CD4-positive, alpha-beta T cell treated with Interleukin-15 for 1 hour (primary cell): ENCODE measurements around the gene AGBL3.
A peak's percentile ranks its signal among the peaks of the same experiment; 100 is the strongest.

Experiments
- DNase-seq: peaks from one replicate; pipeline ENCODE4 v3.0.0-alpha.2; 2020

Gene AGBL3

DNA sequence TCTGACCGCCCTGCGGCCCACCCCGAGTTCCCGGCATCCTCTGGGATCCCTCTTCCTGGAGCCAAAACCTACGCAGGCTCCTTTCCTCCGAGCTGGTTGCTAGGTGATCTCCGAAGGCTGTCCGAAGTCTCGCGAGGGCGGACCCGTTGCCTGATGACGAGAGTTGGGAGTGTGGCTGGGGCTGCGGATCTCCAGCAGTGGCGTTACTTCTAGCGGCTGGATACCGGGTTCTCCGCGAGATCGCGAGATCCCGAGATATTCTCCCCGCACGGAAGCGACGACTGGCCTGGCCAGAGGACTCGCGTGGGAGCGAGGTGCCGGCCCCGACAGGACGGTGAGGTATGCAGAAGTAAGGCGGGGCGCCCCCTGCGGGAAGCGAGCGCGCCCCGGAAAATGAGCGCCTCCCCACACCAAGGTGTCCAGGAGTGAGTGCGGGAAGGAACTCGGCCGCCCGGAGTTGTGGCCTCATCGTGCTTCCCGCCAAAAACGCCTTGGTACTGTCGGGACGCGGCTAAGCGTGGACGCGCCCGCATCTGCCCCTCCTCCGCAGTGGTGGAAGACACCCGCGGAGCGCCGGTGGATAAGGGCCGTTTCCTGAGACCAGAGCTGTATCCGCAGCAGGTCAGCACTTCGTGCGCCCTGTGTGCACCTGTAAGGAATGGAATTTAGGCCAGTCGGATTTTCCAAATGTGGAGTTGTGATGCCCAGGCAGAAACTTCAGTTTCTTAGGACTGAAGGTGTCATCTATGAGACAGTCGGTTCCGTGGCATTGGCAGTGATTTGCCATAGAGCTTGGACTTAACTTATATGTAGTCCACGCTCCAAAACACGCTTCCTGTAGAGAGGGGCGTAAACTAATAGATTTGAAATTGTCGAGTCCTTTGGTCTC, at the start of gene AGBL3:
AGBL3 (plus strand) TSS at position 146 of the 889 bp plus-strand sequence. CDS start 1,426 bp downstream, outside the sequence.
- peak; percentile 90 for DNase-seq

- no peak for DNase-seq
Measured at GRCh38 chr7:134936893-134937510, 49.3 kb upstream of the AGBL3 start.

GRCh38 chr7:134938141-134938540, 48.2 kb upstream of the AGBL3 start:
- DNase-seq: no peak

GRCh38 chr7:134939136-134939535, 47.2 kb upstream of the AGBL3 start:
- no peak for DNase-seq

DNA sequence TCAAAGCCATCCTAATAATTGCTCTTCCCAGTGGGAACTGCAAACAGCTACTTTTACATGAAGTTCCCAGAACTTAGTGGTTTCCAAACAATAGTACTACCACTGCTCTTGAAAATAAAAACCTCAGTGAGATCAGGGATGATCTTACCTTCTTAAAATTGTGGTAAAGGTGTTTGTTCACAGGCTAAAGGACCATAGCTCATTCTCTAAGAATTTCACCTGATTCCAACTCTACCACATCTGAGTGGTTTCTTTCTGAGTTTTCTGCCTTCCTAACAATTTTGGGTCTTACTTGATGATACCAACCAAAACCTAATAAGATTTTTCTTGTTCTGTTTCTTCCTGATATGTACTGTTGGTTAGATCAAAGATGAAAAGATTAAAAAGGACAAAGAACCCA, 45.6 kb upstream of the AGBL3 start:
- DNase-seq: no peak

DNA sequence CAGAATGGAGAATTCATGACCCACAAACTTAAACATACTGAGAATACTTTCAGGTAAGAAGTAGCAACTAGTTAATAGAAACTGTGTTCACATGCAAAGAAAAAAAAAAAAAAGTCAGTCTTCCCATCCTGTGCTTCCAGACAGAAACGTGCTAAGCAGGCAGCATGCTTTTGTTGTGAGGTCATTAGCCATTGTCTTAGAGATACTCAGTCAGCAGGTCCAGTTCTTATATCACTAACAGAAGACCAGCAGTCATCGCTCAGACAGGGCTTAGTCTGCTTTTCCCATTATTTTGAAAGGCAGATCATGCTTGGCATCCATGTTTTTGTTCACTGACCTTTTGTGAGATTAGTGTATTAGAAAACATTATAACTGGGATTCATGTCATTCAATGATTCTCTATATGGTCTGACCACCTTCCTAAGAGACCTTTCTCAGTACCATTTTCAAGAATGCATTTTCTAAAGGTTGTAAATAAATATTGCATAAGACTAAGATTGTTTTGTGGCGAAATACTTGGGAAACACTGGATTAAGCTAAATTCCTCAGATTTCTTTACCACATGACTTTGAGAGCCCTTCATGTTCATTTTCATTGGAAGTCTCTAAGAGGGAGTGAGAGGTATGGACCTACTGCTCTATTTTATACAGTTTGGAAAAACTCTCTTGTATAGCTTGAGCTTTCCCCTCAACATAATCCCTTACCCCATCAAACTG, 45.0 kb upstream of the AGBL3 start:
- no peak for DNase-seq

DNA sequence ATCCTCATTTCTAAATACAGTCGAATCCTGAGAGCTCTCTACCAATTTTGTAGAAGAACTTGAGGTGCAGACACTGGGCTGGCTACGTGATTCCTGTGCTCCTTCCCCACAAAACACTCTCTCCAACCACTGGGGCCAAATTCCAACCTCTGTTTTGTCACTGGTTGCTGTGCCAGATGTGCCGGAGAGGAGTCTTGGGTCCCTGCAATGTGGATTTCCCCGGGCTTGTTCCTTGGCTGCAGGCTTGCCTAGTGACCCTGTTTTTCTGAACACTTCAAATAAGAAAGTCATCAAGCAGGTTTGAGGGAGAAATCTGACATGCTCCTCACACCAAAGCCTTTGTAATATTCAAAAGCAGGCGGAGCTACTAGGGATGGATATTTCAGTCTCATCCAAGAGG, 44.4 kb upstream of the AGBL3 start:
- DNase-seq: no peak

GRCh38 chr7:134942690-134943466, 43.4 kb upstream of the AGBL3 start:
- no peak for DNase-seq

DNA sequence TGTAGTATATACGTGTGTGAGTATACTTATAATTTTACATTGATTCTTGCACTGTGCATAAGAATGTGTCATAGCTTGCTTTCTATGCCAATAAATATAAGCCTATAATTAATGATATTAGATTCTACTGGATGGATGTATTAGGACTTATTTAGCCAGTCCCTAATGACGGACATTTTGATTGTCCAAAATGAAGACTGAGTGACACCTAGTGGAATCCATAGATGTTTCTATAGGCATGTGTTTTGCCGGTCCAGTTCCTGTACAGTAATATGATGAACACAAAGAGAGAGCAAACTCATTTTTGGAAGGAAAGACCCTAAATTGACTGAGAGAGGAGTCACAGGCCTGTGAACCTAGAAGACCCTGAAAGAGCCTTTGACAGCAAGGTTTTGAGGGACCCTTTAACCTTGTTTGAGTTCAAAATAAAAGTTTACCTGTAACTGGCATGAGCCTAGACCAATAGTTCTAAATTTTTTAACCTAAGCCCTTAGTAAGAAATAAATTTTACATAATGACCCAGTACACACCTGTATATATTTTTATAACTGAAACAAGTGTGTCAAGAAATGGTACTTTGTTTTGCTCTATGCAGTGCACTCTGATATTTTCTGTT, 42.4 kb upstream of the AGBL3 start:
- no peak for DNase-seq

GRCh38 chr7:134945691-134946090, 40.6 kb upstream of the AGBL3 start:
- DNase-seq: no peak

DNA sequence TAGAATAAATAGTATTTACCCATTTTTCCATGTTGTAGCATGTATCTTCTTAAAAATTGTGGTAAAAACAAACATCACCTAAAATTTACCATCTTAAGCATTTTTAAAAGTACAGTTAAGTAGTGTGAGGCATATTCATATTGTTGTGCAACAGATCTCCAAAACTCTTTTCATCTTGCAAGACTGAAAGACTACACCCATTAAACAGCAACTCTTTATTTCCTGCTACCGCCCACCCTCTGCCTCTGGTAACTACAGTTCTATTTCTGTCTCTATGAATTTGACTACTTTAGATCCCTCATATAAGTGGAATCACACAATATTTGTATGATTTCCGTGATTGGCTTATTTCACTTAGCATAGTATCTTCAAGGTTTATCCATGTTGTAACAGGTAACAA, 40.0 kb upstream of the AGBL3 start:
- no peak for DNase-seq

- DNase-seq: no peak
Measured at GRCh38 chr7:134947329-134947728, 39.0 kb upstream of the AGBL3 start.

GRCh38 chr7:134947831-134948230, 38.5 kb upstream of the AGBL3 start:
- DNase-seq: no peak

- no peak for DNase-seq
Measured at GRCh38 chr7:134948246-134948645, 38.1 kb upstream of the AGBL3 start.

DNA sequence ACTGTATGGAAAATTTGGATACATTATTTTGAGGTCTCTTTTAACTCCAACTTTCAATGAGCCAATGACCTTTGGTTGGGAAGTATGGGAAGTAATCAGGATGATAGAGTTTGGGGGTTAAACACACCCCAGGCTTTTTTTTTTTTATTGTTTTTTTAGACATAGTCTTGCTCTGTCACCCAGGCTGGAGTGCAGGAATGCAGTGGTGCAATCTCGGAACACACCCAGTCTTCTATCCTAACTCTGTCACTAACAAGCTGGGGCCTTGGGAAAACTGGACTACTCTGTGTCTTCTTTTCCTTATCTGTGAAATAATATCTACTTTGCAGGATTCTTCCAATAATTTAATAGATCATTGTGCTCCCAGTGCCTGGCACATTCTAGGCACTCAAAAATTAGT, 37.6 kb upstream of the AGBL3 start:
- DNase-seq: no peak

DNA sequence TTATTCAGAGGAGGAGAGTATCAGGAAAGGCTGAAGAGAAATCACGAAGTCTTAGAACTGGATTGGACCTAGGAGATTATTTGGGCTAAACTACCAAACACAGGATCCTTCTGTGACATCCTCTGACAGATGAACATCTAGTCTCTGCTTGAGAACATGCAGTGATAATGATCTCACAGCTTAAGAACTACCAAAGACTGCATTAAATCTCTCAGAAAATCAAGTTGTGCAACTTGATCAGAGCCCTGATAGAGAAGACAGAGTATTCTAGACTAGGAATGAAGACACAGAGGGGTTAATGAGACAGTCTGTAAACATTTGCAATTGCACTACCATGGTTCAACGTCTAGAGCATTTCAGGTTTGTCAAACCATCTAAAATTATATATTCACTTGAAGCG, 37.1 kb upstream of the AGBL3 start:
- no peak for DNase-seq

- DNase-seq: no peak
Measured at GRCh38 chr7:134954197-134955082, 31.9 kb upstream of the AGBL3 start.

DNA sequence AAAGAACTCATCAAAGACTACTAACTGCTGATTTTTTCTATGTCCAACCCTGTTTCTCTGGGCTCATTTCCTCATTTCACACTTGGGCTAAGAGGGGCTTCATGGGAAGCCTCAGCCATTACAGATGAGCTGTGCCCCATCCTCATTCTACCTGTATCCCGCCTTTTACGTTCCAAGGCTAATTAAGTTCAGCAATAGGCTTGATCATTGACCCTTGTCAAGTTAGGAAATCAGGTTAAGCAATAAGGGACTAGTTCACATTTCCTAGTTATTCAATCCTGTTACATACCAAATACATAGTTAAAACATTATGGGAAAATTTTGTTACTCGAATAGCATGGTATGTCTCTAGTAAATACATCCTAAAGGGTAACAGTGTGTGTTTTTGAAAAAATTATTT, 29.3 kb upstream of the AGBL3 start:
- DNase-seq: no peak

DNA sequence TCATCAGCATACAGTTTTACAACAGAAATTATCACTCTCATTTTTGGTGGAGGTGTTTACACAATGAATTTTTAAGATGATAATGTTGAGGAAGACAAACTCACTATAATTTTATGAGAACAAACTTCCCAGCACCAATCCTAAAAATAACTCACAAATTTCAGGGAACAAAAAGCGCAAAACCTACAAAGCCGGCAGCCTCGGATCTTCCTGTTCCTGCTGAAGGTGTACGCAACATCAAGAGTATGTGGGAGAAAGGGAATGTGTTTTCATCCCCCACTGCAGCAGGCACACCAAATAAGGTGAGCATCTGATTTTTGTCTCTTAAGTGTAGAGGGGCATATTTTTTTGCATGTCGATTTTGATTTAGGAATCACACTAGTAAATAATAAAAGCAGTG, 26.5 kb upstream of the AGBL3 start:
- no peak for DNase-seq

- DNase-seq: no peak
Measured at GRCh38 chr7:134962270-134962780, 24.0 kb upstream of the AGBL3 start.

DNA sequence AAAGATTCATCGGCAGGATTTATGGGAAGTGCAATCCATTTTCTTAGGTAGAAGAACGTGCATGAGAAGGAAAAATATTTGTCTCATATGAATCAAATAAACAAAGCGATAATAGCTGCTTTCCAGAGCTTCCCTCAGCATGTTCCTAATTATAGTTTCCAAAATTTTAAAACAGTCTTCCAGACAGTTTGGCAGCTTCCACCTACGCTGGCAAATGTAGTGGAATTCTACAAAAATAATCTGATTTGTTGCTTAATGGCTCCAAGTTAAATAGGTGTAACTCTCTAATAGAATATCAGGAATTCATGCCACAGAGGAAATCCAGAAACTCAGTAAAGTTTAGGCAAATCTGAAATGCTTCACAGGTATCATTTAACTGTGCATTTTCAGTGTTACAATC, 23.3 kb upstream of the AGBL3 start:
- no peak for DNase-seq
